ENCODE results near the gene ZNF451.

The ZNF451 gene

GRCh38 chr6:57102976-57103375 lies 13.0 kb downstream of the ZNF451 start:
- TF ChIP-seq CTCF (conservative IDR thresholded peaks at IDR 0.05) (no peak), ZFX (IDR thresholded peaks at IDR 0.05) (no peak)
- H3K27ac ChIP-seq = no peak overlapping the region

GRCh38 chr6:57104336-57104735 lies 14.3 kb downstream of the ZNF451 start:
- TF ChIP-seq CTCF (conservative IDR thresholded peaks at IDR 0.05) = no peak
- no peak for TF ChIP-seq ZFX (IDR thresholded peaks at IDR 0.05)
- no peak overlapping the region for H3K27ac ChIP-seq

GRCh38 chr6:57106990-57107389 lies 17.0 kb downstream of the ZNF451 start:
- TF ChIP-seq ZFX (IDR thresholded peaks at IDR 0.05) (no peak), CTCF (conservative IDR thresholded peaks at IDR 0.05) (no peak)
- H3K27ac ChIP-seq = no peak overlapping the region

GRCh38 chr6:57108691-57109090 lies 18.7 kb downstream of the ZNF451 start:
- no peak for TF ChIP-seq ZFX (IDR thresholded peaks at IDR 0.05)
- no peak for TF ChIP-seq CTCF (conservative IDR thresholded peaks at IDR 0.05)
- no peak overlapping the region for H3K27ac ChIP-seq

- TF ChIP-seq CTCF (conservative IDR thresholded peaks at IDR 0.05) (no peak), ZFX (IDR thresholded peaks at IDR 0.05) (no peak)
These were observed 19.9 kb downstream of the ZNF451 start for GRCh38 chr6:57109880-57110279.

GRCh38 chr6:57113105-57113504 lies 23.1 kb downstream of the ZNF451 start:
- TF ChIP-seq CTCF (conservative IDR thresholded peaks at IDR 0.05) = no peak
- no peak for TF ChIP-seq ZFX (IDR thresholded peaks at IDR 0.05)
- no peak overlapping the region for H3K27ac ChIP-seq

More at GRCh38 chr6:57109880-57110279, 19.9 kb downstream of the ZNF451 start:
- no peak overlapping the region for H3K27ac ChIP-seq

- no peak overlapping the region for H3K27ac ChIP-seq
- no peak for TF ChIP-seq ZFX (IDR thresholded peaks at IDR 0.05)
- no peak for TF ChIP-seq CTCF (conservative IDR thresholded peaks at IDR 0.05)
These were observed 26.8 kb downstream of the ZNF451 start for GRCh38 chr6:57116776-57117175.
